ENCODE data around the gene UBL4A.

Gene UBL4A

DNA sequence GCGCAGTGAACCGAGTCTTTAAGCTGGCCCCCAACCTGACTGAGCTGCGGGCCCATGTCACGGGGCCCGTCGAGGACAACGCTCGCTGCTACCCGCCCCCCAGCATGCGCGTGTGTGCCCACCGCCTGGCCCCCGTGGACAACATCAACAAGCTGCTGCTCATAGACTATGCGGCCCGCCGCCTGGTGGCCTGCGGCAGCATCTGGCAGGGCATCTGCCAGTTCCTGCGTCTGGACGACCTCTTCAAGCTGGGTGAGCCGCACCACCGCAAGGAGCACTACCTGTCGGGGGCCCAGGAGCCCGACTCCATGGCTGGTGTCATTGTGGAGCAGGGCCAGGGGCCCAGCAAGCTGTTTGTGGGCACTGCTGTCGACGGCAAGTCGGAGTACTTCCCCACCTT lies 26.1 kb downstream of the UBL4A start:
- DNase-seq, result no peak

DNA sequence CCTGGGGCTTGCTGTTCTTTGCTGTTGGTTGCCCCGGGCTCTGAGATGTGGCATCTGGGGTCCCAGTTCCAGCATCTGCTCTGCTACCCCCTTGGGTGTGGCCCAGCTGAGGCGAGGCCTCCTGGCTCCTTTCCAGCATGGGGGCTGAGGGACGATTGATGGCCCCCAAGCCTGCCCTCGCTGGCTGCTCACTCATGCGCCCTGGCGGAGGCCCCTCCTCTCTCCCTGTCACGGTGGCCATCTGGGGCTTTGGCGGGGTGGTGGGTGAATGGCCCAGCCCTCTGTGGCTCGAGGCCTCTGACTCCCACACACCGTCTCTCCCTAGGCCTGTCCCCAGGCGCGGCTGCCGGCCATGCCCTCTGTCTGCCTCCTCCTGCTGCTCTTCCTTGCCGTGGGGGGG lies 26.6 kb downstream of the UBL4A start:
- DNase-seq, result no peak

DNA sequence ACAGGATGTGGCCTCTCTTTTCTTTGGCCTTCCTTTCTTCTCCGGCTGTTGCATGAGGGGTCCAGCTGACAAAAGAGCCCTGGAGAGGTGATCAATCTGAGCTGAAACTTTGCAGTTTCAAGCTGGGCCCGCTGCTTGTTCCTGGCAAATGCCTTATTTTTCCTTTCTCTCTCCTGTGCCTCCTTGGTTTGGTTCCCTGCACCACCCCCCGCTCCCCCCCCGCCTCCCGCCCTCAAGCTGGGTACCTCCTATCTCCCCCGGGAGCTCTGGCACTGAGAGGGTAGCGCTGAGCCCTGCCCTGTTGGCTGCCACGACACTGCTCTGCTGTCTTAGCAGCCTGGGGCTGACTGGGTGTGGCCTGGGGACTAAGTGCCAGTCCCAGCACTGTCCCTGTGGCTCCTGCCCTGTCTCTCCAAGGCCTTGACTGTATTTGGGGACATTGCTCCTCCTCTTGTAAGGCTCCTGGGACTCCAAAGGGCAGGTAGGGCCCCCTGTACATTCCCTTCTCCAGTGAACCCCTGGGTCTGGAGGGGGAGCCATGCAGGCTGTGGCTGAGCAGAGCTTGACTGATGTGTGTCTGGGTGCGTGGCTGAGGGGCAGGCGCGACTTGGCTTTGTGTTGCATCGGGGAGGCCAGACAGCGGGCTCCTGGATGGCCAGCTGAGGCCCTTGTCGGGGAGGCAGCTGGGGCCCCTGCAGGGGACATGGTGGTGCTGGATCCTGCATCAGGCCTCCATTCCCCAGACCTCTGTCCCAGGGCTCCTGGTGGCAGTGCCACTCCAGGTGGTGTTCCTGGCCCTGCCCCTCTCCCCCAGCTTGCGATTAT lies 27.2 kb downstream of the UBL4A start:
- no peak for DNase-seq

DNA sequence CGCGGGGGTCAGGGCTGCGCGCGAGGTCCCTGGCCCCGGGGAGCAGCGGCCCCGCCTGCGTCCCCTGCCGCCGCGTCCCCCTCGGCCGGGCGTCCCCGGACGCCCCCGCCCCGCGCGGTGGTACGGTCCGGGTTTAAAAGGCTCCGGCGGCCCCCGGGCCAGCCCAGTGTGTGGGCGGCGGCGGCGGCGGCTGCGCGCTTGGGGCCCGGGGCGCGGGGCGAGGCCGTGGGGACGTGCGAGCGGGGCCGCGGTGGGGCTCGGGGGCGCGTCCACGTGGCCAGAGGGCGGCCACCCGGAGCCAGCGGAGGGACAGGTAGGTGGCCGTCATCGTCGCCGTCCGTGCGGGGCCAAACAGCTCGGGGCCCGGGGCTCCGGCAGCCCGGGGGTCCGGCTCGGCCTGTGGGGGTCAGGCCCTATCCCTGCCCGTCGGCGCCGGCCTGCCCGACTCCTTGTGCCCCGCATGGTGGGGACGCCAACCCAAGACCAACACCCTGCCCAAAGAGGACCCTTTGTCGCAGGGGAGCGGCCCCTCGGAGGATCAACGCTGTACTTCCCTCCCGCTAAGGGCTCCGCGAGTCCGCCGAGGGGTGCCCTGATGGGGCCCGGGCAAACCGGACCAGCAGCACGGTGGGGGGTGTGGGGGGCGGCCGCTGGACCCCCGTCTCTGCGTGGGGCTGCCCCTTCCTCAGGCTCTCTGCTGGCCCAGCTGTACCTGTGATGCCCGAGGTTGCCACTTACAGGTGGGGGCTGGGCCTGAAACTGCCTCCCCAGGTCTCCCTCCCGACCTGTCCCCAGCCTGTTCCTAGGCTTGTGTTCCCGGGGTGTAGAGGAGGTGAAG lies 28.1 kb downstream of the UBL4A start, which contains the start of gene PLXNA3:
TSS of gene PLXNA3 (plus strand) at position 166 of the 838 bp plus-strand sequence. CDS start 1,903 bp downstream, outside the sequence.
- peak; percentile 12 to 64 (median 48) for DNase-seq

DNA sequence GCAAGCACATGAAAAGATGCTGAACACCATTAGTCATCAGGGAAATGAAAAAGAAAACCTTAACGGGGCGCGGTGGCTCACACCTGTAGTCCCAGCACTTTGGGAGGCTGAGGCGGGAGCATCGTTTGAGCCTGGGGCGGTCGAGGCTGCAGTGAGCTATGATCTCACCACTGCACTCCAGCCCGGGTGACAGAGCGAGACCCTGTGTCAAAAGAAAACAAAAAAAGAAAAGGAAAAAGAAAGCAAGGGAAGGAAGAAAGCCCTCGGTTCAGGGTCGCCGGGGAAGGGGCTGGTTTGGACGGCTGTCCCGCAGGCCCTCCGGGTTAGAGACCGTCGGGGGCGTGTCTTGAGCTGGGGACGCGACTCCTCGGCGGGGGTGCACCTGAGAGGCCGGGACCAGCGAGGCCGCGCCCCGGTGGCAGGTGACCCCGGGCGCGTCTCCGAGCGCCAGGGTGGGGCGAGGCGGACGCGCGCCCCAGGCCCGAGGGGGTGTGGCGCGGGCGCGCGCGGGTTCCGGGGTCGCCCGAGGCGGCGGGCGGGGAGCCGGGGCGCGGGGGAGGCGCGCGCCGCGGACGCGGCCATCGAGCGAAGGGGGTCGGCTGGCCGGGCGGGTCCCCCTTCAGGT lies 28.8 kb downstream of the UBL4A start:
- DNase-seq, result peak in 2 of 4 experiments; percentile 49 to 64

DNA sequence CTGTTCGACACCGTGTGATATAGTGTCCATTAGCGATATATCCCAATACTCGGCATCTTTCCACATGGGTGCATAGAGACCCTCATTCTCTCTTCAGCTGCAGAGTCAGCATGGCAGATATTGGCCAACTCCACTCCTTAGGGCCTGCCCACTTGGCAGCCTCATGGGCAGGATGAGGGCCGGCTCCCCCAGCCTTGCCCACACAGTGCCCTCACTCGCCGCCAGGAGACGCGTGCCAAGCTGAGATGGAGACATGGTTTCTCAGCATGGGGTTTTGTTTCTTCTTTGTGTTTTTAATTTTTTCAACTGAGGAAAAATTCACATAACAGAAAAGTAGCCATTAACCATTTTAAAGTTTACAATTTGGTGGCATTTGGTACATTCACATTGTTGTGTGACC lies 33.6 kb downstream of the UBL4A start:
- no peak for DNase-seq

DNA sequence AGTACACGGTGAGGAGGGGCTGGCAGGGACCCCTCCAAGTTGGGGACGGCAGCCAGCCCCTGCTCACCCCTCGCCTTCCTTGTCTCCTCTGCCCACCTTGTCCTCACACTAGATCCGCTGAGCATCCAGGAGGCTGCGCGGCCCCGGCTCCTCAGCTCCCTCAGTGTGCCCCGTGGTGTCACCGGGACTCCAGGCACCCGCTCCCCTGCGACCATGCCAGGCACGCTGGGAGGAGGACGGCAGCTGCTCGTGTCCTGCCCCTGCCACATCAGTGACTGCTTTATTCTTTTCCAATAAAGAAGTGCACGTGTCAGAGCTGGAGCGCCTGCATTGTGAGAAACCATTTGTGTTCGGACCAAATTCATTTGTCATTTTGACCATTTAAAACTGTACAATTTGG lies 36.1 kb downstream of the UBL4A start:
- no peak for DNase-seq

DNA sequence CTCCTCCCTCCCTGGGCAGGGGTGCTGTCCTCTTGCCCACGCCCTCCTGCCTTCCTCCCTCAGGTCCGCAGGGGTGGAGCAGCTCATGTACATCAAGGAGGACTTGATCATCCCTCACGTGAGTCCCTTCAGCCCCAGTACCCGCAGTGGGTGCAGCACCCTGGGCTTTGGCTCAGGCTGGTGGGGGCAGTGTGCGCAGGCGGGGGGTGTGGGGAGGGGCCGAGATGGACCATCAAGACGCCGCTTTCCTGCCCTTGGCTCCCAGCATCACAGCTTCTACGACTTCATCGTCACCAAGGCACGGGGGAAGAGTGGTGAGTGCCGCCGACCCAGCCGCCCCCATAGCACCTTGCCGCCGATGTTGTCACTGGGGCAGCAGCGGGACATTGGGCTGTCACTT lies 36.8 kb downstream of the UBL4A start:
- no peak for DNase-seq

DNA sequence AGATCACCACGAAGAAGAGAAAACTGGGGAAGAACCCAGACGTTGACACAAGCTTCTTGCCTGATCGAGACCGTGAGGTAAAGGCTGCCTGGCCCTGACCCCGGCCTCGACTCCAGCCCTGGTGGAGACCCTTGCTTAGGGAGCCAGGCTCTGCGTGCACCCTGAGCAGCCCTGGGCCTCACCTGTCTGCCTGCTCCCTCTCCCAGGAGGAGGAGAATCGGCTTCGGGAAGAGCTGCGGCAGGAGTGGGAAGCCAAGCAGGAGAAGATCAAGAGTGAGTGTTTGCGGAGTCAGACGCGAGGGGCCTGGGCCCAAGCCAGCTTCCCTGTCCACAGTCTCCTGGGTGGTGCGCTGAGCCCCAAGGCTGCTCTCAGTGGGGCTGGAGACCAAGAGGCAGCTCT lies 37.9 kb downstream of the UBL4A start:
- DNase-seq, result no peak

DNA sequence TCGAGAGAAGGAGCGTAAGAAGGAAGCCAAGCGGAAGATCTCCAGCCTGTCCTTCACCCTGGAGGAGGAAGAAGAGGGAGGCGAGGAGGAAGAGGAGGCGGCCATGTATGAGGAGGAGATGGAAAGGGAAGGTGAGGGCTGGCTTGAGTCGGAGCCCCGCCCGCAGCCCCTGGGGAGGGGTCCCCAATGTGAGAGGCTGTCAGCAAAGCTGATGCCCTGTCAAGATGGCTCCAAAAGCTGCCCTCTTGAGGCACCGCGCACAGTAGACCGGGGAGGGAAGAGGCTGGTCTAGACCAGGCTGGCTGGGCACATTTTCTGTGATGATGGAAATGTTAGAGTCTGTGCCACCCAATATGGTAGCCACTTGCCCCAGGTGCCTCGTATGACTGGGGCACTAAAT lies 40.0 kb downstream of the UBL4A start:
- no peak for DNase-seq

DNA sequence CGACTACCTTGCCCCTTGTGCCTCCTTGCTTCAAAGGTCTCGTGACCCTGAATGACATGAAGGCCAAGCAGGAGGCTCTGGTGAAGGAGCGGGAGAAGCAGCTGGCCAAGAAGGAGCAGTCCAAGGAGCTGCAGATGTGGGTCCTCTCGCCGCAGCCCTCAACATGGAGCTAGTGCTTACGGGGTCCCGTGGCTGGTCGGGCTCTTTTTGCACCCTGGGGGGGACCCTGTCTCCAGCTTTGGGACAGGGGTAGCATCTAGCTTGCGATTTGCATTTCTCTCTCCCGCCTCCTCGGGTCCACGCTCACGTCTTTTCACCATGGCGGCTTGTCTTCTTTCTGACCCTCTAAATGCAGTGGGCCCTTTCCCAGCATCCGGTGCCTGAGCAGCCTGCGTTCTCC lies 40.6 kb downstream of the UBL4A start:
- no peak for DNase-seq

DNA sequence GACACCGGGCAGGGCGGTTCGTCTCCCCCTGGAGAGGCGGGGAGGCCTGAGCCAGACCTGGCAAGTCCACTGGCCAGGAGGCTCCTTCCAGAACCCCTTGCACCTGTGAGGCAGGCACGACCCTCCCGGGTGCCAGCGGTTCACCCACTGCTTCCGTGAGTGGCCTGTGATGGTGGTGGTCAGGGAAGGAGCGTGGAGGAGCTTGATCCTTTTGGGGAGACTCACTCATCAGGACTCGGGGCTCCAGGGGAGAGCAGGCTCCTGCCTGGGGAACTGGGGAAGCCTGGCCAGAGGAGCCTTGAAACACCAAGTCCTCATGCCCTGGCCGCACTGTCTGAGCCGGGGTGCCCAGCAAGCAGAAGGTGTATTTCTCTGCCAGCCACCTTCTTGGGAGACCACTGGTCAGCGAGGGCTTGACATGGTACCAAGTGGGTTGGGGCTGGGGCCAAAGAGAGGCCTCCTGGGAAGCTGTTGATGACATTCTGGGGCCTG lies 41.6 kb downstream of the UBL4A start:
- no peak for DNase-seq

DNA sequence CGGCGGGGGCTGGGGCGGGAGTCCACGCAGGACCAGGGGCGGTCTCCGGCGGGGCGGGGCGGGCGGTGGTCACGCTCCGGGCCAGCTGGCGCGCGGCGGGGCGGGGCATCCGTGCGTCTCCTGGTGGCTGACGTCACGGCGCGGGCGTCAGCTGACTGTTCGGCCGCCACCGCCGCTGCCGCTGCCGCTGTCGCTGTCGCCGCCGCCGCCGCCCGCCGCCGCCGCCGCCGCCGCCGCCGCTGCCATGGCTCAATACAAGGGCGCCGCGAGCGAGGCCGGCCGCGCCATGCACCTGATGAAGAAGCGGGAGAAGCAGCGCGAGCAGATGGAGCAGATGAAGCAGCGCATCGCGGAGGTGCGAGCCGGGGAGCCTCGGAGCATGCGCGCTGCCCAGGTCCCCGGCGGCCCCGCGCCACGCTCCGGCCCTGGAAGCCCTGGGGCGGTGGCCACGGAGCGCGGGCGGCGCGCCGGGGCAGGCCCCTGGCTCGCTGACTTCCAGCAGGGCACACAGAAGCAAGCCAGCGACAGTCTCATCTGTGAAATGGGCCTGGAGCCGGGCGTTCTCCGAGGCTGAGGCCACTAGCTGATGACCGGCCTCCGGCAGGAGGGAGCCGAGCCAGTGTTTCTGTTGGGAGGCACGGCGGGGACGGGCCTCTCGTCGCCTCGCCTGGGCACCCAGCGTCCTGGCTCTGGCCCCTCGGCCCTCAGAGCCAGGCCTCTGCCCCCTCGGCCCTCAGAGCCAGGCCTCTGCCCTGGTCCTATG lies 42.2 kb downstream of the UBL4A start, which contains the start of gene FAM50A:
TSS of gene FAM50A (plus strand) at position 150 of the 763 bp plus-strand sequence. CDS start at position 245, 95 bp downstream.
- peak; percentile 24 to 48 (median 43) for DNase-seq

DNA sequence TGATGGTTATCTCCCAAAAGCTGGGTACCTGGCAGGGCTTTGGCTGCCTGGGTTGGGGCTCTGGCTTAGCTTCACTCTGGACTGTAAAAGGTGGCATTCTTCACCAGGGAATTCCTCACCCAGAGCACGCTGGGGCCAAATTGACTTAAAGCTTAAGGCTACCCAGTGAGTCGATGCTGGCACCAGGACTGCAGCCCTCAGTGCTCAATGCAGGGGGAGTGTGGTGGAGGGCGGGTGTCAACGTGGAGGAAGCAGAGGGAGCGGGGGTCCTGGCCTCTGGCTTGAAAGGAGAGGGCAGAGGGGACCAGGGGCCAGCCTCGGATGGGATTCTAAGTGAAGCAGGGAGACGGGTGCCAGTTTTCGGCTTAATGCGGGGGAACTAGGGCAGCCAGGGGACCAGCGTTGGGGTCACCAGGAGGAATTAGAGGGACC lies 42.9 kb downstream of the UBL4A start:
- DNase-seq, result no peak

DNA sequence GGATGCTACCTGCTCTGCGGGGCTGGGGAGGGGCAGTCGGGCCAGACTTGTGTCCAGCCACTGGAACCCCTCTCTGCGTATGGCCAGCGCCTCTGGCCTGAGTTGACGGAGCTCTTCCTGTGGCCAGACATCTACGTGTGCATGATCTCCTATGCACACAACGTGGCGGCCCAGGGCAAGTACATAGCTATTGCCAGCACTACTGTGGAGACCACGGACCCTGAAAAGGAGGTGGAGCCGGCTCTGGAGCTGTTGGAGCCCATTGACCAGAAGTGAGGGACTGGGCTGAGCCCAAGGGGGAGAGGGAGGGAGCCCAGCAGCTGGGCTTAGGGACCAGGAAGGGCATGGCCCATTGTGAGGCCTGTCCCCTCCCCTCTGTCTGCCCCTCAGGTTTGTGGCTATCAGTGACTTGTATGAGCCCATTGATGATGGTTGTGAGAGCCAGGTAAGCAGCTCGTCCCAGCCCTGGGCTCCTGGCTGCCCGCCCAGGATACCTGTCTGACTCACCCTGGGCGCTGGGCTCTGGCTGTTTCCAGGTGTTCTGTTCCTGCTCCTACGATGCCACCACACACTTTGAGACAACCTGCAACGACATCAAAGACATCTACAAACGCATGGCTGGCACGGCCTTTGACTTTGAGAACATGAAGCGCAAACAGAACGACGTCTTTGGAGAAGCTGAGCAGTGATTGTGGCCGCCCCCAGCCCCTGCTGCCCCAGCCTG lies 44.3 kb downstream of the UBL4A start:
- DNase-seq, result no peak

DNA sequence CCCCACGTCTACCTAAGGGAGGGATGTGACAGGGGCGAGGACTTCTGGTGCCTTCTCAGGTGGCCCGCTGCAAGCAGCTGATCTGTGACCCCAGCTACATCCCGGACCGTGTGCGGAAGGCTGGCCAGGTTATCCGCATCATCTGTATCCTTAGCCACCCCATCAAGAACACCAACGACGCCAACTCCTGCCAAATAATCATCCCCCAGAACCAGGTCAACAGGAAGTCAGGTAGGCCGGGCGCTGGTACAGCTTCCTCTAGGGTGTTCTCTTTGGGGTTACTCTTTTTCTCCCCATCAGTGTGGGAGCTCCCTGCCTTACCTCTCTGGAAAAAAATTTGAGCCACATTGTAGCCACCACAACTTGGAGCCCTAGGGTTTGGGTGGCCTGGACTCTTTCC lies 44.9 kb downstream of the UBL4A start:
- no peak for DNase-seq

DNA sequence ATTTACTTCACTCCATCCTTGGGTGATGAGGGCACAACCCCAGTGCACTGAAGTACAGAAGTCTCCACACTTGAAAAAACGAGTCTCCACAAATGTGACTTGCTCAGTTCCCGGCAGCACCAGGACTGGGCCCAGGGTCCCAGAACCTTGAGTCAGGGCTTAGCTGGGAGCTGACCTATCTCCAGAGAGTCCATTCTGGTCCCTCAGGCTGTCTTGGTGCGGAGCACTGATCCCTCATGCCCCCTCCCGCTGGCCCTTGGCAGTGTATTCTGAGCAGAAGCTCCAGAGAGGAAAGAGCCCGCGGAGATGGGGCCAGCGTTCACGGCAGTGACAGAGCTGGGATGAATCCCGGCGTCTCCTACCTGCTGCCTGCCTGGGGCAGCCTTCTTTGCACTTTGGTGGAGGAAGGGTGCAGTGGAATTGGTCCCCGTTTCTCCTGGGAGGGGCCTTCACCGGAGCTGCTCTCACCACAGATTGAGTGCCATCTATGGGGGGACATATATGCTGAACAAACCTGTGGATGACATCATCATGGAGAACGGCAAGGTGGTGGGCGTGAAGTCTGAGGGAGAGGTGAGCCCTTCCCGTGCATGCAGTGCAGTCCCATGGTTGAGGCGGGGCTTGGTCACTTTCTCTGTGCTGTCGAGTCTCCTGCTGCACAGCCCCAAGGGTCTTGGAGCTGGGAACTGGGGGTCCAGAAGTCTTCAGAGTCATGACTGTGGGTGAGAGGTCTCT lies 45.6 kb downstream of the UBL4A start:
- DNase-seq, result no peak

DNA sequence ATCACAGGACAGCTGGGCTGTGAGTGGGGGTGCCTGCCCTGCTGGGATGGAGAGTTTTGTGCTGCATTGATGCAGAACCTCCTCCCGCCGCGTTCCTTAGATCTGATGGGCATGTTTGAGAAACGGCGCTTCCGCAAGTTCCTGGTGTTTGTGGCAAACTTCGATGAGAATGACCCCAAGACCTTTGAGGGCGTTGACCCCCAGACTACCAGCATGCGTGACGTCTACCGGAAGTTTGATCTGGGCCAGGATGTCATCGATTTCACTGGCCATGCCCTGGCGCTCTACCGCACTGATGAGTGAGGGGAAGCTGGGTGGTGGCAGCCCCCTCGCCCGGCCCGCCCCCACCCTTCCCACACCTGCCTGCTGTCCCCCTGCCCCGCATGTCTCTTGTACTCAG lies 46.6 kb downstream of the UBL4A start:
- DNase-seq, result no peak

DNA sequence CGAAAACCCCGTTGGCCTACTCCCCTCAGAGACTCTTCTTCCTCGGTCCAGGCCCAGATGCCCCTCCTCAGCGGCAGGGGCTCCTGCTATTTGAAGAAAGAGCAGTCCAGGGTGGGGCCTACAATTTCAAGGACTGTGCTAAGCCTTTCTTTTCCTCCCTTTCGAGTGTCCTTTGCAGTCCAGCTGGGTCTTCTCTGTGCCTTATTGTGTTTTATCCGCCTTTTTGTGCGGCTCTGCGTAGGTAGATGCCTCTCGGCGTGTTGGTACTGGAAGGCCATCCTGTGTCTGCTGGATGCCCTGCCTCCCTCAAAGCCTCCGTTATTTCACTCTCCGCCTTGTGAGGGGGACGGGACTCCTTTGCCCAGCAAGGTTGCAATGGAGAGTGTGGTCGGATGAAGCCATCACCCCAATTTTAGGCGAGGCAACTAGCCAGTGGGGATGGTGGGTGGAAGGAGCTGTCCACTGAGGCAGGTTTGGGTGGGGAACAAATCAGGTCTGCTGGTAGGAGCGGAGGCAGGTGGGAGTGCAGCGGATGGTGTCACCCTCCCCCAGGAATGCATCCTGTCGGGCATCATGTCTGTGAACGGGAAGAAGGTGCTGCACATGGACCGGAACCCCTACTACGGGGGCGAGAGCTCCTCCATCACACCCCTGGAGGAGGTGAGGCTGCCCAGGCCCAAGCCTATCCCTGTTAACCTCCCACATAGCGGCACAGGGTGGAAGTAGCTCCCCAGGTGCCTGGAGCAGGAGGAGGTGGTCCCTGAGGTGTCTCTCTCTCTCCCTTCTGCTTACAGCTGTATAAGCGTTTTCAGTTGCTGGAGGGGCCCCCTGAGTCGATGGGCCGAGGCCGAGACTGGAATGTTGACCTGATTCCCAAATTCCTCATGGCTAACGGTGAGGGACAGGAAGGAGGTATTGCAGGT lies 48.2 kb downstream of the UBL4A start:
- DNase-seq, result no peak

All from activated CD4-positive, CD25-positive, alpha-beta regulatory T cell (primary cell).